Effector memory CD8-positive, alpha-beta T cell (primary cell): ENCODE results near the gene GPANK1.

Source experiments
- ATAC-seq: fragments of 150-1000 bp; cut with Tn5 transposase; replicated peaks from 2 replicates; pipeline ENCODE4 v1.10.0; 2021; ENCODE audit warnings: mild to moderate bottlenecking, moderate library complexity
- DNase-seq, 3 experiments: peaks; one replicate each; pipeline ENCODE4 v3.0.0; 2021
- H3K27ac Mint-ChIP-seq, 2 donors: one replicate each; pipeline ENCODE4 v1.8.0; 2022; ENCODE audit warnings: mild to moderate bottlenecking in 2 of 2, mixed read lengths in 2 of 2, moderate library complexity in 2 of 2
- H3K27me3 Mint-ChIP-seq, 2 donors: one replicate each; pipeline ENCODE4 v1.8.0; 2022; ENCODE audit warnings: mixed read lengths in 2 of 2
- H3K36me3 Mint-ChIP-seq: one replicate; pipeline ENCODE4 v1.8.0; 2022; ENCODE audit warnings: mild to moderate bottlenecking, moderate library complexity, mixed read lengths; ENCODE audit not compliant: insufficient read depth
- H3K4me1 Mint-ChIP-seq, 2 donors: one replicate each; pipeline ENCODE4 v1.8.0; 2022; ENCODE audit warnings: low read depth in 2 of 2, mixed read lengths in 2 of 2
- H3K4me3 Mint-ChIP-seq, 2 donors: one replicate each; pipeline ENCODE4 v1.8.0; 2022; ENCODE audit warnings: mild to moderate bottlenecking in 2 of 2, mixed read lengths in 2 of 2, moderate library complexity in 2 of 2
- H3K9me3 Mint-ChIP-seq, 2 donors: one replicate each; pipeline ENCODE4 v1.8.0; 2022; ENCODE audit warnings: mixed read lengths in 2 of 2

Gene GPANK1

GRCh38 chr6:31687321-31687720 lies 22.5 kb upstream of the GPANK1 start:
- H3K27ac Mint-ChIP-seq = peak overlapping the region; percentile 44 to 66
- no peak for ATAC-seq

GRCh38 chr6:31686483-31686882 lies 21.7 kb upstream of the GPANK1 start:
- Mint-ChIP-seq H3K9me3 (no peaks in the 10 kb centered on the region), H3K4me1 (peaks cover 4 to 5% of the 10 kb centered on the region in 2 donors), H3K4me3 (no peak overlapping the region), H3K36me3 (peaks cover 55% of the 10 kb centered on the region), H3K27ac (peak overlapping the region; percentile 36 to 66), H3K27me3 (no peaks in the 10 kb centered on the region)
- ATAC-seq (no peak), DNase-seq (no peak)

More at GRCh38 chr6:31687321-31687720, 22.5 kb upstream of the GPANK1 start:
- peaks cover 48% of the 10 kb centered on the region for H3K36me3 Mint-ChIP-seq
- H3K4me3 Mint-ChIP-seq = no peak overlapping the region
- H3K4me1 Mint-ChIP-seq = peaks cover 0 to 2% of the 10 kb centered on the region in 2 donors
- DNase-seq = no peak
- H3K27me3 Mint-ChIP-seq = no peaks in the 10 kb centered on the region
- H3K9me3 Mint-ChIP-seq = no peaks in the 10 kb centered on the region

- ATAC-seq = no peak
- H3K4me3 Mint-ChIP-seq = no peak overlapping the region
- H3K36me3 Mint-ChIP-seq = peaks cover 40% of the 10 kb centered on the region
- H3K4me1 Mint-ChIP-seq = peaks cover 17 to 19% of the 10 kb centered on the region in 2 donors
- DNase-seq = no peak
- H3K27me3 Mint-ChIP-seq = no peaks in the 10 kb centered on the region
- peak overlapping the region in 1 of 2 donors; percentile 51 for H3K27ac Mint-ChIP-seq
- H3K9me3 Mint-ChIP-seq = no peaks in the 10 kb centered on the region
Measured at GRCh38 chr6:31683591-31683990, 18.8 kb upstream of the GPANK1 start.

- H3K4me1 Mint-ChIP-seq = peaks cover 17 to 19% of the 10 kb centered on the region in 2 donors
- H3K27me3 Mint-ChIP-seq = no peaks in the 10 kb centered on the region
- no peaks in the 10 kb centered on the region for H3K9me3 Mint-ChIP-seq
- DNase-seq = peak in 1 of 3 experiments; percentile 29
- peak; percentile 67 for ATAC-seq
- H3K4me3 Mint-ChIP-seq = peak overlapping the region; percentile 86 to 89
- peaks cover 25% of the 10 kb centered on the region for H3K36me3 Mint-ChIP-seq
- peak overlapping the region; percentile 44 to 88 for H3K27ac Mint-ChIP-seq
Measured at GRCh38 chr6:31681135-31681671, 16.4 kb upstream of the GPANK1 start.

- H3K4me3 Mint-ChIP-seq = peak within 1 kb of the TSS; percentile 86 to 89
- H3K4me1 Mint-ChIP-seq = peaks cover 17 to 19% of the 10 kb centered on the region in 2 donors
- H3K36me3 Mint-ChIP-seq = peaks cover 24% of the 10 kb centered on the region
- DNase-seq = peak; percentile 40 to 50 (median 43)
- peak within 1 kb of the TSS; percentile 44 to 88 for H3K27ac Mint-ChIP-seq
- no peaks in the 10 kb centered on the region for H3K27me3 Mint-ChIP-seq
- peak; percentile 68 for ATAC-seq
- no peaks in the 10 kb centered on the region for H3K9me3 Mint-ChIP-seq
Measured at GRCh38 chr6:31680226-31681134, 15.7 kb upstream of the GPANK1 start, which contains the start of gene LY6G5C. LY6G5C (minus strand) TSS chr6:31681067; CDS start chr6:31680373, 694 bp downstream.

GRCh38 chr6:31677955-31678354 lies 13.2 kb upstream of the GPANK1 start:
- no peak for DNase-seq
- Mint-ChIP-seq H3K27ac (no peak overlapping the region), H3K9me3 (no peaks in the 10 kb centered on the region), H3K27me3 (no peaks in the 10 kb centered on the region), H3K4me1 (peaks cover 17 to 19% of the 10 kb centered on the region in 2 donors), H3K36me3 (peaks cover 20% of the 10 kb centered on the region), H3K4me3 (no peak overlapping the region)
- ATAC-seq = no peak

GRCh38 chr6:31676904-31677303 lies 12.1 kb upstream of the GPANK1 start:
- Mint-ChIP-seq H3K36me3 (peaks cover 21% of the 10 kb centered on the region), H3K27me3 (no peaks in the 10 kb centered on the region), H3K4me1 (peaks cover 17 to 18% of the 10 kb centered on the region in 2 donors), H3K27ac (peak overlapping the region in 1 of 2 donors; percentile 18), H3K9me3 (no peaks in the 10 kb centered on the region), H3K4me3 (no peak overlapping the region)
- DNase-seq = no peak
- ATAC-seq = no peak

- ATAC-seq (no peak), DNase-seq (no peak)
- H3K4me1 Mint-ChIP-seq = peaks cover 13 to 14% of the 10 kb centered on the region in 2 donors
- H3K27ac Mint-ChIP-seq = peak overlapping the region in 1 of 2 donors; percentile 18
- no peaks in the 10 kb centered on the region for H3K9me3 Mint-ChIP-seq
- peaks cover 21% of the 10 kb centered on the region for H3K36me3 Mint-ChIP-seq
- no peak overlapping the region for H3K4me3 Mint-ChIP-seq
- no peaks in the 10 kb centered on the region for H3K27me3 Mint-ChIP-seq
Measured at GRCh38 chr6:31676322-31676903, 11.6 kb upstream of the GPANK1 start.

- H3K27ac Mint-ChIP-seq = peak within 1 kb of the TSS in 1 of 2 donors; percentile 41
- DNase-seq = no peak
- no peak for ATAC-seq
- H3K9me3 Mint-ChIP-seq = no peaks in the 10 kb centered on the region
- no peak within 1 kb of the TSS for H3K4me3 Mint-ChIP-seq
- H3K27me3 Mint-ChIP-seq = no peaks in the 10 kb centered on the region
- H3K4me1 Mint-ChIP-seq = peaks cover 14 to 23% of the 10 kb centered on the region in 2 donors
- H3K36me3 Mint-ChIP-seq = peaks cover 61% of the 10 kb centered on the region
Measured at GRCh38 chr6:31669676-31670075, 4.9 kb upstream of the GPANK1 start, which contains the start of gene LY6G5B. LY6G5B (plus strand) TSS chr6:31669976; CDS start chr6:31670951, 975 bp downstream.

GRCh38 chr6:31666337-31666965 lies 1.7 kb upstream of the GPANK1 start:
- Mint-ChIP-seq H3K4me1 (peaks cover 33 to 46% of the 10 kb centered on the region in 2 donors), H3K36me3 (peaks cover 63% of the 10 kb centered on the region), H3K27me3 (no peaks in the 10 kb centered on the region), H3K27ac (peak overlapping the region; percentile 94 to 98), H3K9me3 (no peaks in the 10 kb centered on the region), H3K4me3 (peak overlapping the region; percentile 93 to 97)
- ATAC-seq = no peak
- no peak for DNase-seq

- H3K27ac Mint-ChIP-seq = peak within 1 kb of the TSS; percentile 94 to 98
- H3K27me3 Mint-ChIP-seq = no peaks in the 10 kb centered on the region
- H3K9me3 Mint-ChIP-seq = no peaks in the 10 kb centered on the region
- DNase-seq (peak; percentile 96 to 97 (median 97)), ATAC-seq (peak; percentile 84)
- peak within 1 kb of the TSS; percentile 93 to 97 for H3K4me3 Mint-ChIP-seq
- peaks cover 39 to 51% of the 10 kb centered on the region in 2 donors for H3K4me1 Mint-ChIP-seq
- H3K36me3 Mint-ChIP-seq = peaks cover 61% of the 10 kb centered on the region
Measured at GRCh38 chr6:31665501-31666336, 922 bp upstream of the GPANK1 start, which contains the start of gene CSNK2B. CSNK2B (plus strand) TSS chr6:31666080; CDS start chr6:31666832, 752 bp downstream.
